Body of pancreas (tissue), 4 donors: Measurements from ENCODE around the gene MICALL1. TPM values are rescaled to one million over a fixed set of nuclear protein-coding genes. Genes with fewer than 3 reads are reported as not detected.
A peak's percentile ranks its signal among the peaks of the same experiment; 100 is the strongest.
"Not testable (repeated sequence)": the region's sequence is repeated elsewhere in the genome, so short reads cannot be mapped to it uniquely, and the experiment has no call there.

Experiments used
- ATAC-seq: fragments of 150-250 bp; one replicate; pipeline ENCODE4 v1.9.1; 2016
- DNase-seq, 4 donors: peaks; one replicate each; pipeline ENCODE4 v3.0.0-alpha.2; 2019
- H3K27ac ChIP-seq, 4 donors: fragments of 200-600 bp; sonication (generic); 1 replicate in 3 of 4; 2 replicates in 1 of 4; pipeline versions ENCODE4 v1.5.1 to v1.6.1; 2016 to 2019; ENCODE audit warnings: mild to moderate bottlenecking in 1 of 4, mixed read lengths in 1 of 4, moderate library complexity in 1 of 4
- H3K27me3 ChIP-seq, 2 donors: fragments of 200-600 bp; sonication (generic); one replicate each; pipeline ENCODE4 v1.6.0; 2016; ENCODE audit warnings: mild to moderate bottlenecking in 1 of 2
- H3K36me3 ChIP-seq, 2 donors: fragments of 200-600 bp; sonication (generic); replicated peaks in 1 of 2; 2 replicates each; pipeline ENCODE4 v1.5.1; 2016; ENCODE audit warnings: low read depth in 2 of 2; ENCODE audit not compliant: insufficient read depth in 1 of 2
- H3K4me1 ChIP-seq: fragments of 200-600 bp; sonication (generic); one replicate; pipeline ENCODE4 v1.6.0; 2016
- H3K4me3 ChIP-seq, 2 donors: fragments of 200-600 bp; sonication (generic); 1 replicate in 1 of 2; 2 replicates in 1 of 2; pipeline ENCODE4 v1.5.1; 2016 to 2019
- H3K9me3 ChIP-seq, 3 donors: fragments of 200-600 bp; sonication (generic); 1 replicate in 2 of 3; 2 replicates in 1 of 3; pipeline ENCODE4 v1.5.1; 2016
- POLR2A ChIP-seq, 3 donors: fragments of 450-650 bp; IDR thresholded peaks; one replicate each; pipeline ENCODE4 v1.6.1; 2016; ENCODE audit warnings: antibody characterized with exemption in 3 of 3, mild to moderate bottlenecking in 2 of 3
- WGBS, 2 donors: methylation state at CpG; one replicate each; pipeline ENCODE4 v1.1.5; 2017; 5-methylcytosine and 5-hydroxymethylcytosine counted together
- intact Hi-C: fragments of 100-400 bp; cut with DNase I; formaldehyde crosslinking; loops from one replicate; pipeline ENCODE4 v1.15.1; 2023
- total RNA-seq, 2 donors: library from RNA; depleted of rRNA; stranded (reverse); fragments of >200 nt; gene quantifications; one replicate each; pipeline ENCODE4 v1.1.0, GENCODE V29; 2016
- TF ChIP-seq, protein P1 (sequence below), 7 experiments: fragments of 450-650 bp in 4 of 7; fragments of 200-600 bp in 3 of 7; sonication (generic) in 3 of 7; IDR thresholded peaks; one replicate each; pipeline ENCODE4 v1.5.1; 2016 to 2019; ENCODE audit warnings: antibody characterized with exemption in 7 of 7

The MICALL1 gene
- total RNA-seq, 2 donors from 2014 or later: 19.2 to 34.9 TPM

- 0% methylated on average over 6 to 13 of the region's 13 CpGs for WGBS, 2 donors
- Histone ChIP-seq H3K4me1 (peaks cover 18% of the 10 kb centered on the region), H3K36me3 (peaks cover 0 to 9% of the 10 kb centered on the region in 2 donors), H3K4me3 (peak overlapping the region; percentile 69 to 94), H3K27ac (peak overlapping the region in 3 of 4 donors; percentile 58 to 75 (median 71)), H3K9me3 (no peaks in the 10 kb centered on the region), H3K27me3 (no peaks in the 10 kb centered on the region)
- TF ChIP-seq, protein P1, sequence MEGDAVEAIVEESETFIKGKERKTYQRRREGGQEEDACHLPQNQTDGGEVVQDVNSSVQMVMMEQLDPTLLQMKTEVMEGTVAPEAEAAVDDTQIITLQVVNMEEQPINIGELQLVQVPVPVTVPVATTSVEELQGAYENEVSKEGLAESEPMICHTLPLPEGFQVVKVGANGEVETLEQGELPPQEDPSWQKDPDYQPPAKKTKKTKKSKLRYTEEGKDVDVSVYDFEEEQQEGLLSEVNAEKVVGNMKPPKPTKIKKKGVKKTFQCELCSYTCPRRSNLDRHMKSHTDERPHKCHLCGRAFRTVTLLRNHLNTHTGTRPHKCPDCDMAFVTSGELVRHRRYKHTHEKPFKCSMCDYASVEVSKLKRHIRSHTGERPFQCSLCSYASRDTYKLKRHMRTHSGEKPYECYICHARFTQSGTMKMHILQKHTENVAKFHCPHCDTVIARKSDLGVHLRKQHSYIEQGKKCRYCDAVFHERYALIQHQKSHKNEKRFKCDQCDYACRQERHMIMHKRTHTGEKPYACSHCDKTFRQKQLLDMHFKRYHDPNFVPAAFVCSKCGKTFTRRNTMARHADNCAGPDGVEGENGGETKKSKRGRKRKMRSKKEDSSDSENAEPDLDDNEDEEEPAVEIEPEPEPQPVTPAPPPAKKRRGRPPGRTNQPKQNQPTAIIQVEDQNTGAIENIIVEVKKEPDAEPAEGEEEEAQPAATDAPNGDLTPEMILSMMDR (IDR thresholded peaks at IDR 0.05): no peak
- TF ChIP-seq POLR2A (IDR thresholded peaks at IDR 0.05): no peak
- ATAC-seq: peak; percentile 41
- DNase-seq: peak in 3 of 4 donors; percentile 12 to 23 (median 22)
- intact Hi-C loops: no loop called here
These were observed 47.0 kb downstream of the MICALL1 start for GRCh38 chr22:37953062-37953436.

DNA sequence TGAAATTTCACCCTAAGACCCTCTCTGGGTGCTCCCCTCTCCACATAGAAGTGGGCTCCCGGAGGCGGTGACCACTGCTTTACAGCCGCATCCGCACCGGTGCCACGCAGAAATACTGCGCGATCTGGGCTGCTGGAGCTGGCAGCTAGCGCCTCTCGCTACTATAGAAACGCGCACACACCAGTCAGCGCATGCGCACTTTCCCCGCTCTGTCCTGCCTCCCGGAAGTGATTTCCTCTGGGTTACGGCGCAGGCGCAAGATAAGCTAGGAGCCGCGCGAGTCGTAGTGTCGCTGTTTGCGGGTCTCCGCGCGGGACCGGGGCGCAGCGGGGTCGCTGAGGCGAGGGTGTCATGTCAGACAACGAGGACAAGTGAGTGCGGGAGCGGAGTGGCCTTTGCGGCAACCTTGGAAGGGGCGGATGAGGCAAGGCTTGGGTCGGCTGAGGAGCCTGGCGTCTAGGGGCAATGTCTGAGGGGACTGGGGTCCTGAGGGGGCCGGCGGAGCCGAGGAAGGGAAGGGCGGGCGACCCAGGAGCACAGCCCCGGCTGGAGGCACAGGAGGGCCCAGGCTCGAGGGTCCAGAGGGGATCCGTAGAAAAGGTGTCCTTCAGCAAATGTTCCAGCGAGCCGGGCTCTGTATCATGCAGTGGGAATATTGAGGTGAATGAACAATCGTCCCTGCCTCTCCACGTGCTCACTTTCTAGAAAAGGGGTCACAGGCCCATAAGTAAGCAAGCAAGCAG is 47.5 kb downstream of the MICALL1 start, which contains the start of the genes C22orf23 and POLR2F:
Gene C22orf23, minus strand, starts transcription at position 165 of the 743 bp plus-strand sequence. CDS start 452 bp downstream, outside the sequence.
Gene POLR2F, plus strand, starts transcription at position 263 of the 743 bp plus-strand sequence. Its CDS starts 89 bp downstream, at position 352.
- DNase-seq (peak; percentile 97 to 99 (median 98)), ATAC-seq (peak; percentile 97)
- Histone ChIP-seq H3K27me3 (no peaks in the 10 kb centered on the region), H3K36me3 (peaks cover 0 to 9% of the 10 kb centered on the region in 2 donors), H3K9me3 (no peaks in the 10 kb centered on the region), H3K4me3 (peak within 1 kb of the TSS; percentile 69 to 94), H3K27ac (peak within 1 kb of the TSS in 3 of 4 donors; percentile 58 to 75 (median 71)), H3K4me1 (peaks cover 18% of the 10 kb centered on the region)
- intact Hi-C loops: no loop called here
- peak in 2 of 3 donors; percentile 68 to 73 for TF ChIP-seq POLR2A (IDR thresholded peaks at IDR 0.05)
- TF ChIP-seq, protein P1 (IDR thresholded peaks at IDR 0.05): no peak
- 0% methylated on average over 30 to 52 of the region's 52 CpGs for WGBS, 2 donors

DNA sequence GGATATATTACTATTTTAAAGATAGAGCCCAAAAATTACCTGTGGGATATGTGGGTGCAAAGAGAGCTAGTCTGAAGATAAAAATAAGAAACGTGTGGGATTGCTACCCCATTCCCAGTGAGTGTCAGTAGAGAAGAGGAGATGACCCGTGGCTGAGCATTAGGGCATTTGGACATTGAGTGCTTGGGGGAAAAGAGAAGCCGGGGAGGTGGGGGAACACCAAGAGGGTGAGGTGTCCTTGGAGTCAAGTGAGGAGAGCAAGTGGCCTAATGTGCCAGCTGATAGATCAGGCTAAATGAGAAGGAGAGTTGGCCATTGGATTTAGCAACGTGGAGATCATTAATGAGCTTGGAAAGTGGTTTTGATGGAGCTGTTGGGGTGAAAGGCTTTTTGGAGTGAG is 48.6 kb downstream of the MICALL1 start:
- 36 to 45% methylated on average over 4 of the region's 4 CpGs for WGBS, 2 donors
- DNase-seq (no peak), ATAC-seq (no peak)
- no peaks in the 10 kb centered on the region for H3K9me3 ChIP-seq
- H3K27ac ChIP-seq: no peak overlapping the region
- H3K27me3 ChIP-seq: no peaks in the 10 kb centered on the region
- H3K4me3 ChIP-seq: no peak overlapping the region
- peaks cover 18% of the 10 kb centered on the region for H3K4me1 ChIP-seq
- intact Hi-C loops: loop anchor here (5.0 kb wide), 1 partner anchor 132 kb away; the partner anchor contains the start of gene GALR3
- no peak for TF ChIP-seq POLR2A (IDR thresholded peaks at IDR 0.05)
- TF ChIP-seq, protein P1 (IDR thresholded peaks at IDR 0.05): no peak
- peaks cover 0 to 18% of the 10 kb centered on the region in 2 donors for H3K36me3 ChIP-seq

- intact Hi-C loops: loop anchor here (5.0 kb wide), 1 partner anchor 134 kb away; the partner anchor contains the start of gene GALR3
- not testable (repeated sequence) for ATAC-seq, H3K27me3 ChIP-seq, DNase-seq, H3K27ac ChIP-seq, H3K4me3 ChIP-seq, H3K9me3 ChIP-seq
- peaks cover 18% of the 10 kb centered on the region for H3K4me1 ChIP-seq
- WGBS, 2 donors: 69 to 77% methylated on average over 15 of the region's 15 CpGs
- peaks cover 0 to 20% of the 10 kb centered on the region in 2 donors for H3K36me3 ChIP-seq
These were observed 49.8 kb downstream of the MICALL1 start for GRCh38 chr22:37955825-37956397.

DNA sequence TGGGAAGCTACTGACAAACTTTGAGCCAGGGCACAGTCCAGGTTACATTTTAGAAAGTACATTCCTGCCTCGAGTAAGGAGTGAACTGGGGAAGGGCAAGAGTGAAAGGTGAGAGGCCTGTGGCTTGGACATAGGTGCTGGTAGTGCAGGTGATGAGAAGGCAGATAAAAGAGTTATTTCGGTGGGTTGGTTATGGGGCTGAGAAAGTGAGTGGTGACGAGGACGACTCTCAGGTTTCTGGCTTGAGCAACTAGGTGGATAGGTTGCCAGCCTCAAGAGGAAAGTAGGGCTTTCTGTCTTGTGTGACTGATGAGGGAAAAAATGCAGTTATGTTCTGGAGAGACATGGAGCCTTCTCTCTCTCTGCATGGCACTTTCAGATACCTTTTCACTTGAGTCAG is 51.1 kb downstream of the MICALL1 start:
- no peak for DNase-seq
- no peaks in the 10 kb centered on the region for H3K27me3 ChIP-seq
- H3K27ac ChIP-seq: no peak overlapping the region
- no peak for TF ChIP-seq POLR2A (IDR thresholded peaks at IDR 0.05)
- TF ChIP-seq, protein P1 (IDR thresholded peaks at IDR 0.05): no peak
- intact Hi-C loops: loop anchor here (5.0 kb wide), 1 partner anchor 135 kb away; the partner anchor contains the start of gene GALR3
- WGBS, 2 donors: 67 to 82% methylated on average over 4 of the region's 4 CpGs
- ATAC-seq: no peak
- no peak overlapping the region for H3K4me3 ChIP-seq
- H3K36me3 ChIP-seq: peaks cover 0 to 20% of the 10 kb centered on the region in 2 donors
- H3K4me1 ChIP-seq: peaks cover 18% of the 10 kb centered on the region
- no peaks in the 10 kb centered on the region for H3K9me3 ChIP-seq
